MM.1S (cell line): ENCODE measurements around the gene NPFFR1.
"Not testable (repeated sequence)": the region's sequence is repeated elsewhere in the genome, so short reads cannot be mapped to it uniquely, and the experiment has no call there.

Experiments used
- DNase-seq: peaks from one replicate; pipeline ENCODE4 v3.0.0-alpha.2; 2015
- H2AFZ ChIP-seq: fragments of 300-600 bp; sonication (generic); 2 replicates; pipeline ENCODE4 v1.6.0; 2016; ENCODE audit warnings: antibody characterized with exemption, low read length
- H3F3A ChIP-seq: fragments of 300-600 bp; sonication (generic); 2 replicates; pipeline ENCODE4 v1.6.1; 2016; ENCODE audit warnings: mild to moderate bottlenecking, antibody characterized with exemption, low read length, moderate library complexity, mixed read lengths; ENCODE audit not compliant: insufficient read depth
- H3K27ac ChIP-seq: fragments of 300-600 bp; sonication (generic); 2 replicates; pipeline ENCODE4 v1.5.1; 2016; ENCODE audit warnings: mild to moderate bottlenecking, low read length
- H3K27me3 ChIP-seq: fragments of 300-600 bp; sonication (generic); replicated peaks from 2 replicates; pipeline ENCODE4 v1.6.0; 2016; ENCODE audit warnings: low read length; ENCODE audit not compliant: insufficient read depth
- H3K36me3 ChIP-seq: fragments of 300-600 bp; sonication (generic); replicated peaks from 2 replicates; pipeline ENCODE4 v1.6.1; 2016; ENCODE audit warnings: mild to moderate bottlenecking, low read length, mixed read lengths; ENCODE audit not compliant: insufficient read depth
- H3K4me1 ChIP-seq: fragments of 300-600 bp; sonication (generic); 2 replicates; pipeline ENCODE4 v1.6.1; 2016; ENCODE audit warnings: low read length, mixed read lengths
- H3K4me2 ChIP-seq: fragments of 300-600 bp; sonication (generic); 2 replicates; pipeline ENCODE4 v1.6.0; 2016; ENCODE audit warnings: low read depth, low read length
- H3K4me3 ChIP-seq: fragments of 300-600 bp; sonication (generic); 2 replicates; pipeline ENCODE4 v1.5.1; 2016; ENCODE audit warnings: low read length, mixed read lengths
- H3K79me2 ChIP-seq: fragments of 300-600 bp; sonication (generic); 2 replicates; pipeline ENCODE4 v1.6.1; 2016; ENCODE audit warnings: mixed run types, low read length, mixed read lengths
- H3K9ac ChIP-seq: fragments of 300-600 bp; sonication (generic); 2 replicates; pipeline ENCODE4 v1.6.1; 2016; ENCODE audit warnings: low read length, mixed read lengths
- H3K9me2 ChIP-seq: fragments of 300-600 bp; sonication (generic); replicated peaks from 2 replicates; pipeline ENCODE4 v1.6.1; 2016; ENCODE audit warnings: mild to moderate bottlenecking, low read length, mixed read lengths; ENCODE audit not compliant: insufficient read depth
- H3K9me3 ChIP-seq: fragments of 300-600 bp; sonication (generic); replicated peaks from 2 replicates; pipeline ENCODE4 v1.6.1; 2016; ENCODE audit warnings: mild to moderate bottlenecking, low read length, mixed read lengths; ENCODE audit not compliant: insufficient read depth
- H4K20me1 ChIP-seq: fragments of 300-600 bp; sonication (generic); 2 replicates; pipeline ENCODE4 v1.6.1; 2016; ENCODE audit warnings: mild to moderate bottlenecking, low read length, moderate library complexity, mixed read lengths; ENCODE audit not compliant: insufficient read depth
- EZH2 ChIP-seq: fragments of 300-600 bp; sonication (generic); optimal IDR thresholded peaks from 2 replicates; pipeline ENCODE3; 2017; ENCODE audit warnings: low read depth, mild to moderate bottlenecking, antibody characterized with exemption, low read length, mixed read lengths
- EZH2phosphoT487 ChIP-seq: fragments of 300-600 bp; sonication (generic); IDR thresholded peaks from 2 replicates; pipeline ENCODE4 v1.6.1; 2018; ENCODE audit warnings: antibody characterized with exemption, low read length
- TF ChIP-seq, protein P1 (sequence below): fragments of 300-600 bp; sonication (generic); IDR thresholded peaks from 2 replicates; pipeline ENCODE4 v1.5.1; 2016; ENCODE audit warnings: antibody characterized with exemption, low read length, mixed read lengths

NPFFR1 gene

GRCh38 chr10:70260734-70261133 is 23.1 kb downstream of the NPFFR1 start:
- no peaks in the 10 kb centered on the region for H3K36me3 ChIP-seq
- TF ChIP-seq EZH2phosphoT487 (no peak), EZH2 (no peak)
- TF ChIP-seq, protein P1, sequence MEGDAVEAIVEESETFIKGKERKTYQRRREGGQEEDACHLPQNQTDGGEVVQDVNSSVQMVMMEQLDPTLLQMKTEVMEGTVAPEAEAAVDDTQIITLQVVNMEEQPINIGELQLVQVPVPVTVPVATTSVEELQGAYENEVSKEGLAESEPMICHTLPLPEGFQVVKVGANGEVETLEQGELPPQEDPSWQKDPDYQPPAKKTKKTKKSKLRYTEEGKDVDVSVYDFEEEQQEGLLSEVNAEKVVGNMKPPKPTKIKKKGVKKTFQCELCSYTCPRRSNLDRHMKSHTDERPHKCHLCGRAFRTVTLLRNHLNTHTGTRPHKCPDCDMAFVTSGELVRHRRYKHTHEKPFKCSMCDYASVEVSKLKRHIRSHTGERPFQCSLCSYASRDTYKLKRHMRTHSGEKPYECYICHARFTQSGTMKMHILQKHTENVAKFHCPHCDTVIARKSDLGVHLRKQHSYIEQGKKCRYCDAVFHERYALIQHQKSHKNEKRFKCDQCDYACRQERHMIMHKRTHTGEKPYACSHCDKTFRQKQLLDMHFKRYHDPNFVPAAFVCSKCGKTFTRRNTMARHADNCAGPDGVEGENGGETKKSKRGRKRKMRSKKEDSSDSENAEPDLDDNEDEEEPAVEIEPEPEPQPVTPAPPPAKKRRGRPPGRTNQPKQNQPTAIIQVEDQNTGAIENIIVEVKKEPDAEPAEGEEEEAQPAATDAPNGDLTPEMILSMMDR: no peak
- H3K79me2 ChIP-seq: no peaks in the 10 kb centered on the region
- no peak overlapping the region for H3K9ac ChIP-seq
- H4K20me1 ChIP-seq: no peaks in the 10 kb centered on the region
- no peak for DNase-seq
- H2AFZ ChIP-seq: no peak overlapping the region
- no peaks in the 10 kb centered on the region for H3K27me3 ChIP-seq
- H3K4me3 ChIP-seq: no peak overlapping the region
- H3K4me1 ChIP-seq: peaks cover 5% of the 10 kb centered on the region; the same call in 1 of the 2 replicates
- 0 out of 2 replicates have a peak, but pooled peaks cover 3% of the 10 kb centered on the region for H3F3A ChIP-seq
- H3K4me2 ChIP-seq: no peak overlapping the region
- no peak overlapping the region for H3K27ac ChIP-seq
- no peaks in the 10 kb centered on the region for H3K9me2 ChIP-seq
- no peaks in the 10 kb centered on the region for H3K9me3 ChIP-seq

- H2AFZ ChIP-seq: no peak overlapping the region
- H3K4me1 ChIP-seq: peaks cover 1% of the 10 kb centered on the region; the same call in 1 of the 2 replicates
- H3F3A ChIP-seq: 0 out of 2 replicates have a peak, but pooled peaks cover under 1% of the 10 kb centered on the region
- H3K27me3 ChIP-seq: no peaks in the 10 kb centered on the region
- TF ChIP-seq EZH2phosphoT487: no peak
- TF ChIP-seq, protein P1: no peak
- TF ChIP-seq EZH2: no peak
- DNase-seq: no peak
- no peaks in the 10 kb centered on the region for H3K79me2 ChIP-seq
- no peak overlapping the region for H3K9ac ChIP-seq
- H3K9me2 ChIP-seq: no peaks in the 10 kb centered on the region
- H3K36me3 ChIP-seq: no peaks in the 10 kb centered on the region
- H4K20me1 ChIP-seq: no peaks in the 10 kb centered on the region
- H3K4me2 ChIP-seq: no peak overlapping the region
- H3K9me3 ChIP-seq: no peaks in the 10 kb centered on the region
- H3K27ac ChIP-seq: no peak overlapping the region
- no peak overlapping the region for H3K4me3 ChIP-seq
Observed at GRCh38 chr10:70260259-70260658, 23.5 kb downstream of the NPFFR1 start.

- H3K9me3 ChIP-seq: no peaks in the 10 kb centered on the region
- H2AFZ ChIP-seq: no peak overlapping the region
- H3K79me2 ChIP-seq: no peaks in the 10 kb centered on the region
- no peaks in the 10 kb centered on the region for H3K9me2 ChIP-seq
- H4K20me1 ChIP-seq: no peaks in the 10 kb centered on the region
- no peaks in the 10 kb centered on the region for H3F3A ChIP-seq
- no peaks in the 10 kb centered on the region for H3K4me1 ChIP-seq
- no peak overlapping the region for H3K4me2 ChIP-seq
- no peak overlapping the region for H3K4me3 ChIP-seq
- no peak overlapping the region for H3K27ac ChIP-seq
- no peaks in the 10 kb centered on the region for H3K27me3 ChIP-seq
- H3K9ac ChIP-seq: no peak overlapping the region
- H3K36me3 ChIP-seq: no peaks in the 10 kb centered on the region
- DNase-seq: no peak
- TF ChIP-seq EZH2 (no peak), EZH2phosphoT487 (no peak)
- TF ChIP-seq, protein P1: no peak
Observed at GRCh38 chr10:70258216-70258615, 25.6 kb downstream of the NPFFR1 start.

- not testable (repeated sequence) for H3K9me3 ChIP-seq, H3K9me2 ChIP-seq, H3K27me3 ChIP-seq, H3K4me1 ChIP-seq, H2AFZ ChIP-seq, H3F3A ChIP-seq, H3K79me2 ChIP-seq, H3K4me3 ChIP-seq, H3K4me2 ChIP-seq, DNase-seq, H4K20me1 ChIP-seq, H3K27ac ChIP-seq, H3K9ac ChIP-seq, H3K36me3 ChIP-seq
Observed at GRCh38 chr10:70257816-70258215, 26.0 kb downstream of the NPFFR1 start.
